IPS-15b (cell line): Measurements from ENCODE around the gene PBLD.

ENCODE experiments used
- H3K27me3 ChIP-seq: one replicate; pipeline ENCODE4 v1.6.1; 2013; ENCODE audit warnings: low read length; ENCODE audit not compliant: control insufficient read depth, insufficient read depth
- H3K36me3 ChIP-seq: one replicate; pipeline ENCODE4 v1.6.1; 2013; ENCODE audit warnings: low read length; ENCODE audit not compliant: control insufficient read depth, insufficient read depth
- H3K4me1 ChIP-seq: one replicate; pipeline ENCODE4 v1.6.1; 2013; ENCODE audit warnings: mild to moderate bottlenecking, low read length; ENCODE audit not compliant: control insufficient read depth, insufficient read depth
- H3K4me3 ChIP-seq: one replicate; pipeline ENCODE4 v1.5.1; 2013; ENCODE audit warnings: low read depth, low read length
- H3K9ac ChIP-seq: one replicate; pipeline ENCODE4 v1.6.1; 2013; ENCODE audit warnings: low read depth, mild to moderate bottlenecking, low read length
- H3K9me3 ChIP-seq: one replicate; pipeline ENCODE4 v1.6.1; 2013; ENCODE audit warnings: mild to moderate bottlenecking, low read length; ENCODE audit not compliant: control insufficient read depth, insufficient read depth

The PBLD gene

GRCh38 chr10:68239069-68239468 lies 93.7 kb downstream of the PBLD start:
- no peaks in the 10 kb centered on the region for H3K27me3 ChIP-seq
- H3K9ac ChIP-seq, result no peak overlapping the region
- H3K36me3 ChIP-seq, result no peaks in the 10 kb centered on the region
- no peaks in the 10 kb centered on the region for H3K9me3 ChIP-seq
- H3K4me3 ChIP-seq, result no peak overlapping the region
- no peaks in the 10 kb centered on the region for H3K4me1 ChIP-seq

DNA sequence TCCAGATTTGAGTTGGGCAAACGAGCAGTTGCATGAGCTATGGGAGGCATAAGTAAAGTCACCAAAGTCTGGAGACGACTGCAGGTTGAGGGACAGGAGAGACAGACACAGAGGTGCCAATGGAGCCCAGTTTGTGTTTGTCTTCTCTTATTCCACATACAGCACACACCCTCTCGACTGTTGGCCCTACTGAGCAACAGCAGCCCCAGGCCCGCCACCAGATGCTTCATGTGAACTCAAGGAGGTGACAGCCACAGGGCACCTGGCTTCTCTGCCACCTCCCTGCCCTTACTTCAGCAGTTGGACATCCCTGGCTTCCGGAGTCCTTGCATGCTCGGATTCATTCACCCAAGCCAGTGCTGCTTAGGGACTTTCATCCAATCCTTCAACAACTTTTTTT lies 94.4 kb downstream of the PBLD start:
- H3K9me3 ChIP-seq, result no peaks in the 10 kb centered on the region
- H3K9ac ChIP-seq, result no peak overlapping the region
- H3K4me1 ChIP-seq, result no peaks in the 10 kb centered on the region
- peaks cover 6% of the 10 kb centered on the region for H3K27me3 ChIP-seq
- H3K4me3 ChIP-seq, result no peak overlapping the region
- no peaks in the 10 kb centered on the region for H3K36me3 ChIP-seq

- H3K4me1 ChIP-seq, result no peaks in the 10 kb centered on the region
- no peaks in the 10 kb centered on the region for H3K9me3 ChIP-seq
- H3K9ac ChIP-seq, result no peak overlapping the region
- peaks cover 18% of the 10 kb centered on the region for H3K27me3 ChIP-seq
- no peaks in the 10 kb centered on the region for H3K36me3 ChIP-seq
- no peak overlapping the region for H3K4me3 ChIP-seq
Measured at GRCh38 chr10:68237173-68237572, 95.6 kb downstream of the PBLD start.

DNA sequence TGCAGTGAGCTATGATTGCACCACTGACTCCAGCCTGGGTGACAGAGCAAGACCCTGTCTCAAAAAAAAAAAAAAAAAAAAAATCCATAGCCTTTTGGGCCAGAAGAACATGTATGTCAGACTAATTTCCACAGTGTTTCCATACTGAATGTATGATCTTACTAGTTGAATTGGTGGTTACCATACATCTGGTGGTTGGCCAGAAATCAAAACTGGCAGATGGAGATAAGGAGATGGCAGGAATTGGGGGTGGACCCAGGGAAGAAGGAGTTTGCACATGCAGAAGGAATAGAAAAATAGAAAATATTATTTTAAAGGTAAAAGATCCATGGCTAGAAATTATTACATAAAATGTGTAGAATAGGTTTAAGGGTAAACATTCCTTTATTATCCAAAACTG lies 97.1 kb downstream of the PBLD start:
- Histone ChIP-seq H3K36me3 (no peaks in the 10 kb centered on the region), H3K27me3 (peaks cover 28% of the 10 kb centered on the region), H3K9ac (no peak overlapping the region), H3K9me3 (no peaks in the 10 kb centered on the region), H3K4me3 (no peak overlapping the region), H3K4me1 (no peaks in the 10 kb centered on the region)

GRCh38 chr10:68235111-68235510 lies 97.6 kb downstream of the PBLD start:
- Histone ChIP-seq H3K4me1 (no peaks in the 10 kb centered on the region), H3K4me3 (no peak overlapping the region), H3K36me3 (no peaks in the 10 kb centered on the region), H3K9ac (no peak overlapping the region), H3K9me3 (no peaks in the 10 kb centered on the region), H3K27me3 (peaks cover 32% of the 10 kb centered on the region)

DNA sequence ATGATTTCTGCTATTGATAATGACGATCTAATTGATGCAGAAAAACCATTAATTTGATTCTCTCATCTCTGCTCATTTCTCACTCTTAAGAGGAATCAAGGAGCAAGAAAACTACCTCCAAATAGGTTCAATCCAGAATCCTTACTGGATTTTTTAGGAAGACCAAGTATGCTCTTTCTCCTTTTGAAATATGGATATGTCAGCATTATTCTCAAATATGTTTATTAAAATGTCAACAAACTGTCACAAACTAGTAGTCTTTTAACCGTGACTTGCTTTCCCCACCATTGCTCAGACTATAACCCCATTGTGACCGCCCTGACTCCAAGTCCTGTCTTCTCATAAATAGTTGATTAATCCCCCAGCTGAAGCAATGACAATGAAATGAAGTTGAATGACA lies 99.7 kb downstream of the PBLD start:
- Histone ChIP-seq H3K4me3 (no peak overlapping the region), H3K4me1 (no peaks in the 10 kb centered on the region), H3K36me3 (no peaks in the 10 kb centered on the region), H3K27me3 (peaks cover 41% of the 10 kb centered on the region), H3K9me3 (no peaks in the 10 kb centered on the region), H3K9ac (no peak overlapping the region)
